Stomach (tissue), 9 donors: Measurements from ENCODE around the gene CNOT11. TPM values are rescaled to one million over a fixed set of nuclear protein-coding genes. Genes with fewer than 3 reads are reported as not detected.
"Not testable (repeated sequence)": the region's sequence is repeated elsewhere in the genome, so short reads cannot be mapped to it uniquely, and the experiment has no call there.

ENCODE experiments used
- DNase-seq, 2 donors: peaks; one replicate each; pipeline versions ENCODE4 v3.0.0 to v3.0.0-alpha.2; 2013 to 2019
- H3K27ac ChIP-seq, 5 donors: fragments of 200-600 bp in 4 of 5; sonication (generic) in 4 of 5; one replicate each; pipeline ENCODE4 v1.5.1; 2013 to 2019; ENCODE audit warnings: mild to moderate bottlenecking in 1 of 5, moderate library complexity in 1 of 5
- H3K27me3 ChIP-seq, 3 donors: fragments of 200-600 bp; sonication (generic); one replicate each; pipeline ENCODE4 v1.5.1; 2017 to 2019; ENCODE audit warnings: mixed run types in 1 of 3
- H3K36me3 ChIP-seq, 4 donors: fragments of 200-600 bp; sonication (generic); 1 replicate in 3 of 4; 2 replicates in 1 of 4; pipeline ENCODE4 v1.5.1; 2016 to 2019
- H3K4me1 ChIP-seq, 4 donors: fragments of 200-600 bp; sonication (generic); one replicate each; pipeline ENCODE4 v1.5.1; 2016 to 2019
- H3K4me3 ChIP-seq, 4 donors: fragments of 200-600 bp; sonication (generic) in 3 of 4; one replicate each; pipeline ENCODE4 v1.5.1; 2016 to 2019; ENCODE audit warnings: mild to moderate bottlenecking in 1 of 4
- H3K9me3 ChIP-seq, 4 donors: fragments of 200-600 bp; sonication (generic); one replicate each; pipeline ENCODE4 v1.5.1; 2016 to 2019
- CTCF ChIP-seq, 7 experiments: fragments of 450-650 bp in 4 of 7; fragments of 200-600 bp in 3 of 7; sonication (generic) in 3 of 7; IDR thresholded peaks; one replicate each; pipeline ENCODE4 v1.5.1; 2016 to 2019; ENCODE audit warnings: antibody characterized with exemption in 7 of 7, control low read depth in 2 of 7, mild to moderate bottlenecking in 1 of 7
- EP300 ChIP-seq: sonication (generic); formaldehyde crosslinking; IDR thresholded peaks from one replicate; pipeline ENCODE4 v1.6.1; 2017; ENCODE audit warnings: antibody characterized with exemption
- POLR2A ChIP-seq, 4 donors: fragments of 450-650 bp; IDR thresholded peaks; one replicate each; pipeline ENCODE4 v1.6.1; 2016; ENCODE audit warnings: antibody characterized with exemption in 4 of 4, control low read depth in 2 of 4, mild to moderate bottlenecking in 1 of 4, moderate library complexity in 1 of 4
- POLR2AphosphoS5 ChIP-seq, 3 donors: sonication (generic); formaldehyde crosslinking; IDR thresholded peaks; one replicate each; pipeline ENCODE4 v1.6.1; 2016; ENCODE audit warnings: antibody characterized with exemption in 3 of 3
- whole genome bisulfite sequencing, 5 donors: extraction: QIAGEN DNeasy Blood & Tissue Kit in 3 of 5; methylation state at CpG; one replicate each; pipeline versions ENCODE4 v1.1.5 to v1.1.7; 2013 to 2018; 5-methylcytosine and 5-hydroxymethylcytosine counted together
- intact Hi-C: fragments of 100-400 bp; cut with DNase I; formaldehyde crosslinking; loops from one replicate; pipeline ENCODE4 v1.15.1; 2023; ENCODE audit warnings: low total_unique reads
- polyA plus RNA-seq, 3 donors: library from polyadenylated mRNA; stranded (reverse); fragments of 200-250 nt; gene quantifications; one replicate each; pipeline ENCODE4 v1.2.3, GENCODE V29; 2013
- total RNA-seq, 5 donors: library from RNA; depleted of rRNA; stranded (reverse); fragments of >200 nt; gene quantifications; one replicate each; pipeline versions ENCODE4 v1.1.0 to v1.2.3, GENCODE V29; 2014 to 2016
- donor health status: healthy with polysubstance abuse.
- donor health status: Bipolar disorder and iron deficiency.
- donor health status: healthy.

The CNOT11 gene
- total and polyA plus RNA-seq, 8 donors, result 9.3 to 71.4 (median 23.3) TPM

GRCh38 chr2:101238930-101239759 is 13.5 kb upstream of the CNOT11 start:
- peaks cover 13 to 38% (median 21%) of the 10 kb centered on the region in 4 donors for H3K4me1 ChIP-seq
- no peaks in the 10 kb centered on the region for H3K9me3 ChIP-seq
- 29 to 57% (median 40%) methylated on average over 12 of the region's 12 CpGs for WGBS, 5 donors
- intact Hi-C loops, result no loop called here
- H3K27ac ChIP-seq, result peak overlapping the region; percentile 76 to 91 (median 85)
- peaks cover 0 to 7% (median 0%) of the 10 kb centered on the region in 4 donors for H3K36me3 ChIP-seq
- peak; percentile 86 to 92 for DNase-seq
- no peak for TF ChIP-seq POLR2A (IDR thresholded peaks at IDR 0.05)
- peak in 2 of 3 donors; percentile 46 to 57 for TF ChIP-seq POLR2AphosphoS5 (IDR thresholded peaks at IDR 0.05)
- no peaks in the 10 kb centered on the region for H3K27me3 ChIP-seq
- no peak overlapping the region for H3K4me3 ChIP-seq

DNA sequence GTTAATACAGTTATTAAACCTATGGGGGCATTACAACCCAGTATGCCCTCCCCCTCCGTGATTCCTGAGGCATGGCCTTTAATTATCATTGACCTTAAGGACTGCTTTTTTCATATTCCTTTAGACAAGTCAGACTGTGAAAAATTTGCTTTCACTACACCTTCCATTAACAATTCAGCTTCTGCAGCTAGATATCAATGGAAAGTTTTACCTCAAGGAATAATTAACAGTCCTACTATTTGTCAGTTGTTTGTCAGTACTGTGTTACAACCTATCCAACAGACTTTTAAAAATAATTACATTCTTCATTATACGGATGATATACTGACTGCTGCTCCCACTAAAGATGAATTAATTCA is 12.9 kb upstream of the CNOT11 start:
- 28 to 67% (median 44%) methylated on average over 2 of the region's 2 CpGs for WGBS, 5 donors

GRCh38 chr2:101240694-101241093 is 12.0 kb upstream of the CNOT11 start:
- peak in 4 of 7 experiments; percentile 25 to 58 (median 40) for TF ChIP-seq CTCF (IDR thresholded peaks at IDR 0.05)
- 6 to 17% (median 11%) methylated on average over 2 of the region's 2 CpGs for WGBS, 5 donors
- H3K4me3 ChIP-seq, H3K36me3 ChIP-seq, H3K27me3 ChIP-seq, intact Hi-C loops, H3K9me3 ChIP-seq: not testable (repeated sequence)
- DNase-seq, result peak in 1 of 2 donors; percentile 55
- peak overlapping the region in 4 of 5 donors; percentile 76 to 91 (median 84) for H3K27ac ChIP-seq
- peaks cover 13 to 35% (median 27%) of the 10 kb centered on the region in 4 donors for H3K4me1 ChIP-seq

More for the DNA sequence above, 12.9 kb upstream of the CNOT11 start:
- Histone ChIP-seq H3K27ac (peak overlapping the region; percentile 43 to 91 (median 83)), H3K4me1 (peaks cover 13 to 35% (median 22%) of the 10 kb centered on the region in 4 donors)
- intact Hi-C loops, H3K9me3 ChIP-seq, H3K27me3 ChIP-seq, H3K36me3 ChIP-seq, DNase-seq, H3K4me3 ChIP-seq: not testable (repeated sequence)

DNA sequence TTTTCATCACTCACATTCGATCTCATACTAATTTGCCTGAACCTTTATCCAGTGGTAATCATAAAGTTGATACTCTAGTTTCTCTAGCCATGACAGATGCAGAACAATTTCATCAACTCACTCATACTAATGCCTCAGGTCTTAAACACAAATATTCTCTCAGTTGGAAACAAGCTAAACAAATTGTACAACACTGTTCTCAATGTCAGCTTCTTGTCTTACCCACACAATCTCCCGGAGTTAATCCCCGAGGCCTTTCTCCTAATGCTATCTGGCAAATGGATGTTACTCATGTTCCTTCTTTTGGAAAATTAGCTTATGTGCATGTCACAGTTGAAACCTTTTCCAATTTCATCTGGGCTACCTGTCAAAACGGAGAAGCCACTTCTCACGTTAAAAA is 11.5 kb upstream of the CNOT11 start:
- no peak for DNase-seq
- TF ChIP-seq EP300 (no peak), CTCF (IDR thresholded peaks at IDR 0.05) (no peak), POLR2A (IDR thresholded peaks at IDR 0.05) (no peak), POLR2AphosphoS5 (IDR thresholded peaks at IDR 0.05) (no peak)
- intact Hi-C loops, result no loop called here
- no peaks in the 10 kb centered on the region for H3K9me3 ChIP-seq
- no peak overlapping the region for H3K4me3 ChIP-seq
- no peaks in the 10 kb centered on the region for H3K27me3 ChIP-seq
- H3K27ac ChIP-seq, result peak overlapping the region in 4 of 5 donors; percentile 76 to 91 (median 84)
- 54 to 63% (median 55%) methylated on average over 5 of the region's 5 CpGs for WGBS, 5 donors
- H3K4me1 ChIP-seq, result peaks cover 18 to 40% (median 30%) of the 10 kb centered on the region in 4 donors
- peaks cover 0 to 5% (median 0%) of the 10 kb centered on the region in 4 donors for H3K36me3 ChIP-seq

GRCh38 chr2:101244373-101244772 is 8.3 kb upstream of the CNOT11 start:
- H3K9me3 ChIP-seq, DNase-seq, H3K4me3 ChIP-seq, H3K36me3 ChIP-seq, intact Hi-C loops, H3K27me3 ChIP-seq: not testable (repeated sequence)
- WGBS, 5 donors, result 27 to 70% (median 47%) methylated on average over 4 of the region's 4 CpGs
- peaks cover 12 to 31% (median 20%) of the 10 kb centered on the region in 4 donors for H3K4me1 ChIP-seq
- H3K27ac ChIP-seq, result peak overlapping the region in 3 of 5 donors; percentile 68 to 76 (median 71)
- peak in 1 of 3 donors; percentile 32 for TF ChIP-seq POLR2AphosphoS5 (IDR thresholded peaks at IDR 0.05)

- Histone ChIP-seq H3K4me1 (peaks cover 12 to 31% (median 20%) of the 10 kb centered on the region in 4 donors), H3K27ac (peak overlapping the region; percentile 43 to 76 (median 64))
- H3K27me3 ChIP-seq, intact Hi-C loops, H3K36me3 ChIP-seq, H3K4me3 ChIP-seq, H3K9me3 ChIP-seq: not testable (repeated sequence)
- 42 to 65% (median 43%) methylated on average over 12 of the region's 12 CpGs for WGBS, 5 donors
- peak in 1 of 2 donors; percentile 32 for DNase-seq
These were observed 7.8 kb upstream of the CNOT11 start for GRCh38 chr2:101244899-101245298.

GRCh38 chr2:101245468-101245867 is 7.2 kb upstream of the CNOT11 start:
- intact Hi-C loops, H3K36me3 ChIP-seq, H3K4me3 ChIP-seq, DNase-seq, H3K27me3 ChIP-seq, H3K9me3 ChIP-seq: not testable (repeated sequence)
- WGBS, 5 donors, result 54 to 81% (median 64%) methylated on average over 5 of the region's 5 CpGs
- Histone ChIP-seq H3K27ac (peak overlapping the region; percentile 39 to 82 (median 64)), H3K4me1 (peaks cover 12 to 31% (median 20%) of the 10 kb centered on the region in 4 donors)

GRCh38 chr2:101248756-101249155 is 3.9 kb upstream of the CNOT11 start:
- H3K27me3 ChIP-seq, H3K9me3 ChIP-seq, H3K27ac ChIP-seq, DNase-seq, intact Hi-C loops, H3K4me3 ChIP-seq, H3K36me3 ChIP-seq: not testable (repeated sequence)
- H3K4me1 ChIP-seq, result peaks cover 14 to 44% (median 29%) of the 10 kb centered on the region in 4 donors
- WGBS, 5 donors, result 74 to 83% (median 77%) methylated on average over 5 of the region's 5 CpGs
